PFSK-1 (cell line): ENCODE measurements around the gene ZNF776.

Source experiments
- FOXP2 ChIP-seq: optimal IDR thresholded peaks from 2 replicates; pipeline ENCODE3; 2011; ENCODE audit warnings: borderline replicate concordance, control low read depth, inconsistent platforms; ENCODE audit not compliant: insufficient read depth; ENCODE audit errors: extremely low read length, extremely low read depth
- POLR2AphosphoS5 ChIP-seq: IDR thresholded peaks from 2 replicates; pipeline ENCODE4 v1.6.1; 2012; ENCODE audit warnings: low read depth, mild to moderate bottlenecking, control low read depth, low read length, moderate library complexity
- REST ChIP-seq, 2 experiments: IDR thresholded peaks; 2 replicates each; pipeline versions ENCODE4 v1.6.1 to v1.8.0; 2011 to 2012; ENCODE audit warnings: low read depth in 2 of 2, low read length in 2 of 2, control low read depth in 1 of 2, inconsistent platforms in 1 of 2, mild to moderate bottlenecking in 1 of 2, moderate library complexity in 1 of 2; ENCODE audit not compliant: insufficient read depth in 1 of 2
- SIN3A ChIP-seq: IDR thresholded peaks from 2 replicates; pipeline ENCODE4 v1.6.1; 2012; ENCODE audit warnings: mild to moderate bottlenecking, low read length, moderate library complexity, borderline replicate concordance; ENCODE audit not compliant: insufficient read depth
- TAF1 ChIP-seq: IDR thresholded peaks from 2 replicates; pipeline ENCODE4 v1.6.1; 2012; ENCODE audit warnings: low read length, control low read depth, borderline replicate concordance; ENCODE audit not compliant: insufficient read depth

Gene ZNF776

GRCh38 chr19:57748029-57748428 is 1.4 kb downstream of the ZNF776 start:
- no peak for TF ChIP-seq FOXP2
- no peak for TF ChIP-seq TAF1
- TF ChIP-seq POLR2AphosphoS5 = no peak
- no peak for TF ChIP-seq SIN3A
- TF ChIP-seq REST (IDR thresholded peaks at IDR 0.05; ENCODE audit: insufficient read depth in 1 of 2, low read depth in 2 of 2, low read length in 2 of 2) = no peak

GRCh38 chr19:57754091-57754673 is 7.6 kb downstream of the ZNF776 start:
- TF ChIP-seq POLR2AphosphoS5 (no peak), SIN3A (no peak), FOXP2 (no peak), TAF1 (no peak), REST (IDR thresholded peaks at IDR 0.05; ENCODE audit: insufficient read depth in 1 of 2, low read depth in 2 of 2, low read length in 2 of 2) (no peak)

GRCh38 chr19:57755031-57755430 is 8.4 kb downstream of the ZNF776 start:
- no peak for TF ChIP-seq TAF1
- TF ChIP-seq FOXP2 = no peak
- TF ChIP-seq SIN3A = no peak
- no peak for TF ChIP-seq POLR2AphosphoS5
- no peak for TF ChIP-seq REST (IDR thresholded peaks at IDR 0.05; ENCODE audit: insufficient read depth in 1 of 2, low read depth in 2 of 2, low read length in 2 of 2)

GRCh38 chr19:57757941-57758340 is 11.3 kb downstream of the ZNF776 start:
- TF ChIP-seq SIN3A (no peak), FOXP2 (no peak), REST (IDR thresholded peaks at IDR 0.05; ENCODE audit: insufficient read depth in 1 of 2, low read depth in 2 of 2, low read length in 2 of 2) (no peak), TAF1 (no peak), POLR2AphosphoS5 (no peak)

- TF ChIP-seq FOXP2 (no peak), POLR2AphosphoS5 (no peak), SIN3A (no peak), TAF1 (no peak), REST (IDR thresholded peaks at IDR 0.05; ENCODE audit: insufficient read depth in 1 of 2, low read depth in 2 of 2, low read length in 2 of 2) (no peak)
Measured at GRCh38 chr19:57759096-57759495, 12.5 kb downstream of the ZNF776 start.
